Neural cell (in vitro differentiated cells): Measurements from ENCODE around the gene IL1R2.

Experiments
- EZH2 ChIP-seq: fragments of 200-600, 300-800 bp; shearing (Covaris generic), sonication (generic); IDR thresholded peaks from 2 replicates; pipeline ENCODE4 v1.6.1; 2014; ENCODE audit warnings: antibody characterized with exemption, low read length, borderline replicate concordance, mild to moderate bottlenecking; ENCODE audit not compliant: insufficient read depth, poor library complexity, severe bottlenecking
- POLR2AphosphoS5 ChIP-seq: IDR thresholded peaks from 2 replicates; pipeline ENCODE4 v1.6.1; 2012
- TF ChIP-seq, protein P1 (sequence below): fragments of 450-650 bp; IDR thresholded peaks from 2 replicates; pipeline ENCODE4 v1.5.1; 2014; ENCODE audit warnings: antibody characterized with exemption, mild to moderate bottlenecking, moderate library complexity; ENCODE audit not compliant: poor library complexity, severe bottlenecking

DNA sequence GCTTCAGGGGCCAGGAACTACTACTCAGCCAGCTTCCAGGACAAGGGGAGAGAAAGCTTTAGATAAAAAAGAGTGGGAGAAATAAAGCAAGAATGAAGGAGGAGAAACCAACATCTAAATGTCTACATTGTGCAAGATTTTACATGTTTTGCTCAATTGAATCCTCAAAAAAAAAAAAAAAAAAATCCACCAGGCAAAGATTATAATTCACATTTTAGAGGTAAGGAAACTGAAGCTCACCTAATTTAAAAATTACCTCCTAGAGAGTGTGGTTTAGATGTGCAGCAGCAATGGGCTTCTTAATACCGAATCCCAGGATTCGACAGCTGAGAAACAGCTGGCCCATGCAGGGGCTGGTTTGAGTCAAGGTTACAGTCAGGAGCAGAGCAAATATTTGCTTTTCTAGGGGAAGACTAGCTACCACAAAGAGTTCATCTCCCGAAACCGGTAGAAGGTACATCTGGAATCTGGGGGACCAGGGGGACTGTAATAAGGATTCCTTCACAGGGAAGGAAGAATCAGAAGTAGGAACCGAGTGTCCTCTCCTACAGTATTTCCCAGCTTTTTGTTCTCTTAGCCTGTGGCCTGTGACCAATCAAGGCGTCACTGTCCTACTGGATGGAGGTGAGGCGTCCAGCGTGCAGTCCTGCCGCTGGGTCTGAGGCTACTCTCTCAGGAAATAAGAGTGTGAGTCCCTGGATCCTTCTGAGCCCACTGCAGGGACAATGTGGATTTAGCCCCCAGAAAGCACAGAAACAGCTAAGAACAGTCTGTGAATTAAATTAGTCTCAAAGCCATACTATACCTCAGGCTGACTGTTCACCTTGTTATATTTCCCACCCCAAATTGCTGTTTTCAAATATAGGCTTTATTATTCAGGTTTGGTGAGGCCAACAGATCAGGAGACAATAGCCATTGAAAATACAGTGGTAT, 42.3 kb downstream of the IL1R2 start:
- TF ChIP-seq, protein P1, sequence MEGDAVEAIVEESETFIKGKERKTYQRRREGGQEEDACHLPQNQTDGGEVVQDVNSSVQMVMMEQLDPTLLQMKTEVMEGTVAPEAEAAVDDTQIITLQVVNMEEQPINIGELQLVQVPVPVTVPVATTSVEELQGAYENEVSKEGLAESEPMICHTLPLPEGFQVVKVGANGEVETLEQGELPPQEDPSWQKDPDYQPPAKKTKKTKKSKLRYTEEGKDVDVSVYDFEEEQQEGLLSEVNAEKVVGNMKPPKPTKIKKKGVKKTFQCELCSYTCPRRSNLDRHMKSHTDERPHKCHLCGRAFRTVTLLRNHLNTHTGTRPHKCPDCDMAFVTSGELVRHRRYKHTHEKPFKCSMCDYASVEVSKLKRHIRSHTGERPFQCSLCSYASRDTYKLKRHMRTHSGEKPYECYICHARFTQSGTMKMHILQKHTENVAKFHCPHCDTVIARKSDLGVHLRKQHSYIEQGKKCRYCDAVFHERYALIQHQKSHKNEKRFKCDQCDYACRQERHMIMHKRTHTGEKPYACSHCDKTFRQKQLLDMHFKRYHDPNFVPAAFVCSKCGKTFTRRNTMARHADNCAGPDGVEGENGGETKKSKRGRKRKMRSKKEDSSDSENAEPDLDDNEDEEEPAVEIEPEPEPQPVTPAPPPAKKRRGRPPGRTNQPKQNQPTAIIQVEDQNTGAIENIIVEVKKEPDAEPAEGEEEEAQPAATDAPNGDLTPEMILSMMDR: no peak
- no peak for TF ChIP-seq POLR2AphosphoS5
- TF ChIP-seq EZH2: no peak
